ENCODE measurements around the gene BRF1. TPM values are rescaled to one million over a fixed set of nuclear protein-coding genes. Genes with fewer than 3 reads are reported as not detected.
"Not testable (repeated sequence)": the region's sequence is repeated elsewhere in the genome, so short reads cannot be mapped to it uniquely, and the experiment has no call there.

Gene BRF1
- total RNA-seq, 2 experiments from 2014 or later = 20.0 to 28.1 TPM

GRCh38 chr14:105313381-105314286, 12.8 kb upstream of the BRF1 start:
- peak; percentile 7 for ATAC-seq
- Mint-ChIP-seq H3K27ac (peak overlapping the region; percentile 71), H3K4me3 (peak overlapping the region; percentile 63), H3K27me3 (no peaks in the 10 kb centered on the region), H3K9me3 (ENCODE audit: low read depth) (no peaks in the 10 kb centered on the region), H3K4me1 (peaks cover 29% of the 10 kb centered on the region), H3K36me3 (ENCODE audit: low read depth) (no peaks in the 10 kb centered on the region)
- POLR2A ChIA-PET = interaction anchor here (2.4 kb wide), 1 partner anchor 12 kb away, joined by 23 read pairs; the partner anchor contains the start of gene BRF1
- intact Hi-C loops (cut with DNase I, micrococcal nuclease) = loop anchor here (1.0 to 2.0 kb wide), 7 partner anchors 12 to 328 kb away; partner anchors contain the start of genes BRF1 (in 2 of the 2), BTBD6 (in 1 of the 2), CLBA1 (in 1 of the 2) and NUDT14 (in 1 of the 2)
- CTCF ChIA-PET = interaction anchor here (0.6 to 1.7 kb wide), 5 partner anchors 10 to 65 kb away, joined by 3 to 11 read pairs (median 3); partner anchors contain the start of genes BRF1 and BTBD6
- peak; percentile 47 for DNase-seq

GRCh38 chr14:105312973-105313372, 12.2 kb upstream of the BRF1 start:
- ChIA-PET CTCF (interaction anchor here (0.6 to 1.0 kb wide), 2 partner anchors 10 to 11 kb away, joined by 3 read pairs; no protein-coding TSS in a partner anchor), POLR2A (interaction anchor here (2.4 kb wide), 1 partner anchor 12 kb away, joined by 23 read pairs; the partner anchor contains the start of gene BRF1)
- Mint-ChIP-seq H3K9me3 (ENCODE audit: low read depth) (no peaks in the 10 kb centered on the region), H3K27ac (no peak overlapping the region), H3K27me3 (no peaks in the 10 kb centered on the region), H3K4me3 (peak overlapping the region; percentile 63), H3K4me1 (peaks cover 29% of the 10 kb centered on the region), H3K36me3 (ENCODE audit: low read depth) (no peaks in the 10 kb centered on the region)
- DNase-seq (no peak), ATAC-seq (no peak)
- intact Hi-C loops (cut with DNase I, micrococcal nuclease) = no loop called here

GRCh38 chr14:105311838-105312237, 11.0 kb upstream of the BRF1 start:
- H3K27me3 Mint-ChIP-seq = no peaks in the 10 kb centered on the region
- DNase-seq (no peak), ATAC-seq (no peak)
- no peak overlapping the region for H3K4me3 Mint-ChIP-seq
- CTCF ChIA-PET = interaction anchor here (0.7 to 1.2 kb wide), 2 partner anchors 11 kb away, joined by 3 read pairs; partner anchors contain the start of gene BRF1
- peaks cover 26% of the 10 kb centered on the region for H3K4me1 Mint-ChIP-seq
- H3K36me3 Mint-ChIP-seq (ENCODE audit: low read depth) = no peaks in the 10 kb centered on the region
- no peak overlapping the region for H3K27ac Mint-ChIP-seq
- intact Hi-C loops (cut with DNase I, micrococcal nuclease) = no loop called here
- no peaks in the 10 kb centered on the region for H3K9me3 Mint-ChIP-seq (ENCODE audit: low read depth)
- POLR2A ChIA-PET = interaction anchor here (0.6 kb wide), 1 partner anchor 38 kb away, joined by 3 read pairs; no protein-coding TSS in a partner anchor

GRCh38 chr14:105309371-105309770, 8.6 kb upstream of the BRF1 start:
- Mint-ChIP-seq H3K27ac (no peak overlapping the region), H3K4me3 (no peak overlapping the region), H3K36me3 (ENCODE audit: low read depth) (no peaks in the 10 kb centered on the region), H3K4me1 (peaks cover 29% of the 10 kb centered on the region), H3K27me3 (no peaks in the 10 kb centered on the region), H3K9me3 (ENCODE audit: low read depth) (no peaks in the 10 kb centered on the region)
- no peak for DNase-seq
- intact Hi-C loops (cut with DNase I, micrococcal nuclease) = no loop called here
- ChIA-PET CTCF (no interaction called here), POLR2A (no interaction called here)
- no peak for ATAC-seq

GRCh38 chr14:105307052-105307727, 6.4 kb upstream of the BRF1 start:
- peak overlapping the region; percentile 7 for H3K27ac Mint-ChIP-seq

GRCh38 chr14:105305791-105306190, 5.0 kb upstream of the BRF1 start:
- Mint-ChIP-seq H3K27me3 (no peaks in the 10 kb centered on the region), H3K9me3 (ENCODE audit: low read depth) (no peaks in the 10 kb centered on the region), H3K4me3 (no peak overlapping the region), H3K4me1 (peaks cover 31% of the 10 kb centered on the region), H3K27ac (no peak overlapping the region), H3K36me3 (ENCODE audit: low read depth) (no peaks in the 10 kb centered on the region)
- DNase-seq (no peak), ATAC-seq (no peak)
- POLR2A ChIA-PET = no interaction called here
- intact Hi-C loops (cut with DNase I, micrococcal nuclease) = no loop called here
- CTCF ChIA-PET = no interaction called here

More at GRCh38 chr14:105307052-105307727, 6.4 kb upstream of the BRF1 start:
- H3K4me3 Mint-ChIP-seq = no peak overlapping the region
- no peaks in the 10 kb centered on the region for H3K27me3 Mint-ChIP-seq
- ATAC-seq (peak; percentile 60), DNase-seq (no peak)
- H3K4me1 Mint-ChIP-seq = peaks cover 27% of the 10 kb centered on the region
- ChIA-PET CTCF (no interaction called here), POLR2A (interaction anchor here (1.0 kb wide), 1 partner anchor 13 kb away, joined by 4 read pairs; no protein-coding TSS in a partner anchor)
- no peaks in the 10 kb centered on the region for H3K36me3 Mint-ChIP-seq (ENCODE audit: low read depth)
- H3K9me3 Mint-ChIP-seq (ENCODE audit: low read depth) = no peaks in the 10 kb centered on the region
- intact Hi-C loops (cut with DNase I, micrococcal nuclease) = no loop called here

GRCh38 chr14:105305345-105305744, 4.5 kb upstream of the BRF1 start:
- ATAC-seq (no peak), DNase-seq (peak; percentile 36)
- Mint-ChIP-seq H3K4me1 (peaks cover 31% of the 10 kb centered on the region), H3K27ac (peak overlapping the region; percentile 67), H3K27me3 (no peaks in the 10 kb centered on the region), H3K9me3 (ENCODE audit: low read depth) (no peaks in the 10 kb centered on the region), H3K4me3 (no peak overlapping the region), H3K36me3 (ENCODE audit: low read depth) (no peaks in the 10 kb centered on the region)
- ChIA-PET CTCF (no interaction called here), POLR2A (no interaction called here)
- intact Hi-C loops (cut with DNase I, micrococcal nuclease) = no loop called here

- intact Hi-C loops (cut with DNase I, micrococcal nuclease) = loop anchor here in 1 of 2 experiments (5.0 kb wide), 2 partner anchors 113 to 627 kb away; partner anchors contain the start of gene MTA1
- POLR2A ChIA-PET = no interaction called here
- Mint-ChIP-seq H3K4me1 (peaks cover 34% of the 10 kb centered on the region), H3K9me3 (ENCODE audit: low read depth) (no peaks in the 10 kb centered on the region), H3K27me3 (no peaks in the 10 kb centered on the region), H3K27ac (peak overlapping the region; percentile 15), H3K36me3 (ENCODE audit: low read depth) (peaks cover under 1% of the 10 kb centered on the region), H3K4me3 (no peak overlapping the region)
- DNase-seq (no peak), ATAC-seq (no peak)
- CTCF ChIA-PET = interaction anchor here (0.6 kb wide), 1 partner anchor 59 kb away, joined by 3 read pairs; no protein-coding TSS in a partner anchor
Measured at GRCh38 chr14:105304565-105304964, 3.8 kb upstream of the BRF1 start.

- Mint-ChIP-seq H3K36me3 (ENCODE audit: low read depth) (peaks cover 3% of the 10 kb centered on the region), H3K27ac (no peak overlapping the region), H3K27me3 (no peaks in the 10 kb centered on the region), H3K4me1 (peaks cover 39% of the 10 kb centered on the region), H3K4me3 (no peak overlapping the region), H3K9me3 (ENCODE audit: low read depth) (no peaks in the 10 kb centered on the region)
- ChIA-PET CTCF (interaction anchor here (0.6 to 1.4 kb wide), 2 partner anchors 9 to 59 kb away, joined by 3 read pairs; no protein-coding TSS in a partner anchor), POLR2A (no interaction called here)
- intact Hi-C loops (cut with DNase I, micrococcal nuclease) = loop anchor here in 1 of 2 experiments (5.0 kb wide), 2 partner anchors 113 to 627 kb away; partner anchors contain the start of gene MTA1
- DNase-seq = no peak
- no peak for ATAC-seq
Measured at GRCh38 chr14:105303949-105304348, 3.1 kb upstream of the BRF1 start.

GRCh38 chr14:105301915-105302249, 1.1 kb upstream of the BRF1 start:
- H3K27me3 Mint-ChIP-seq; CTCF ChIA-PET; ATAC-seq; H3K36me3 Mint-ChIP-seq (ENCODE audit: low read depth); DNase-seq; H3K9me3 Mint-ChIP-seq (ENCODE audit: low read depth): not testable (repeated sequence)
- peak overlapping the region; percentile 86 for H3K27ac Mint-ChIP-seq
- intact Hi-C loops (cut with DNase I, micrococcal nuclease) = loop anchor here (1.0 to 5.0 kb wide), 14 partner anchors 12 to 625 kb away; partner anchors contain the start of genes PACS2 (in 2 of the 2), BTBD6 (in 1 of the 2), CDCA4 (in 1 of the 2) and CLBA1 (in 1 of the 2)
- peaks cover 41% of the 10 kb centered on the region for H3K4me1 Mint-ChIP-seq
- peak overlapping the region; percentile 81 for H3K4me3 Mint-ChIP-seq
- POLR2A ChIA-PET = interaction anchor here (1.7 kb wide), 1 partner anchor 12 kb away, joined by 23 read pairs; the partner anchor contains the start of gene PACS2

All from activated CD4-positive, alpha-beta T cell treated with anti-CD3 and anti-CD28 coated beads for 36 hours (primary cell).